ENCODE results near the gene PTDSS2. TPM values are rescaled to one million over a fixed set of nuclear protein-coding genes. Genes with fewer than 3 reads are reported as not detected.
A peak's percentile ranks its signal among the peaks of the same experiment; 100 is the strongest.

PTDSS2 gene
- total and polyA plus RNA-seq, 2 of the 13 experiments (the other 11 are each of a cell fraction or from before 2014, with no cell fraction given) = 21.7 to 26.4 TPM

GRCh38 chr11:429391-429790, 20.7 kb upstream of the PTDSS2 start:
- ATAC-seq (no peak), DNase-seq (ENCODE audit: low spot score) (no peak), FAIRE-seq (no peak)
- TF ChIP-seq CHD2 (IDR thresholded peaks at IDR 0.05; ENCODE audit: low read depth, low read length) = no peak
- Histone ChIP-seq H3K27me3 (ENCODE audit: control insufficient read depth in 1 of 2, insufficient read depth in 2 of 2, low read length in 2 of 2) (no peaks in the 10 kb centered on the region), H3K79me2 (ENCODE audit: insufficient read depth, low read length) (no peaks in the 10 kb centered on the region), H3K9me3 (ENCODE audit: low read length) (no peaks in the 10 kb centered on the region), H3K4me1 (ENCODE audit: insufficient read depth, low read length) (no peaks in the 10 kb centered on the region), H2AFZ (ENCODE audit: low read length) (no peak overlapping the region), H3K36me3 (replicated peaks in 1 of 2; ENCODE audit: control insufficient read depth in 1 of 2, insufficient read depth in 2 of 2, low read length in 2 of 2) (no peaks in the 10 kb centered on the region), H4K20me1 (ENCODE audit: insufficient read depth, low read length) (no peaks in the 10 kb centered on the region), H3K4me3 (replicated peaks in 1 of 3; ENCODE audit: insufficient read depth in 1 of 3, low read depth in 2 of 3, low read length in 3 of 3) (no peak overlapping the region), H3K27ac (ENCODE audit: extremely low read length, insufficient read depth, low read length) (no peak overlapping the region), H3K9ac (ENCODE audit: insufficient read depth, low read depth, low read length) (no peak overlapping the region), H3K4me2 (ENCODE audit: low read depth, low read length) (no peak overlapping the region)
- POLR2A ChIA-PET = no interaction called here
- BruUV-seq (replicated peaks) = no TSS peak
- intact Hi-C loops (cut with micrococcal nuclease; ENCODE audit: unreplicated experiment) (no loop called here), in situ Hi-C loops (cut with HindIII; ENCODE audit: extremely low pct_ligation_motif_present, low pct_unique_long_range_greater_than_20kb) (no loop called here)
- over 99% methylated on average over 17 of the region's 27 CpGs for WGBS (ENCODE audit: low lambda C conversion rate)
- CTCF ChIA-PET (ENCODE audit: low intra/inter-chr PET ratio, low total read pairs) = no interaction called here

DNA sequence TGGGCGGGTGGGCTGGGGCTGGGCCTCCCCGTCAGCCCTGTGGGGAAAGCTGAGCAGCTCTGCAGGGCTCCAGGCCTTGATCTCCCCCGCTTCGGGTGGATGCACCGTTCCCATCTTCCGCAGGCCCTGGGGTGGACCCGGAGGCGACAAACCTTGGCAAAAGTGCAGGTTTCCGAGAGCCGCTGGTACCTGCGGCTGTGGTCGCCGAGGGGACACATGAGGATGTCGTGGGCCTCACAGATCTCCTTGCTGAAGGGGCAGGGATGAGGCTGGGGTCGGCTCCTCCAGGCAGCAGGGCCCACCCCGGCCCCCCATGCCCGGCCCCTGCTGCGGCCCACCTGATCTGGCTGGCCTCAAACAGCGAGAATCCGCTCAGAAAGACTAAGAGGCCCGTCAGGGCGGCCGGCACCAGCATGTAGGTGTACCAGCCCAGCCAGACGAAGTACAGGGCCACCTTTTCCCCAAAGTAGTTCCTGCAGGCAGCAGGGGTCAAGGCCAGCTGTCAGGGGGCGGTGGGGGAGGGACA, 20.1 kb upstream of the PTDSS2 start:
- CTCF ChIA-PET (ENCODE audit: low intra/inter-chr PET ratio, low total read pairs) = no interaction called here
- DNase-seq (ENCODE audit: low spot score) (no peak), FAIRE-seq (no peak), ATAC-seq (peak; percentile 29)
- Histone ChIP-seq H3K9me3 (ENCODE audit: low read length) (no peaks in the 10 kb centered on the region), H3K4me3 (replicated peaks in 1 of 3; ENCODE audit: insufficient read depth in 1 of 3, low read depth in 2 of 3, low read length in 3 of 3) (no peak overlapping the region), H3K4me1 (ENCODE audit: insufficient read depth, low read length) (no peaks in the 10 kb centered on the region), H2AFZ (ENCODE audit: low read length) (no peak overlapping the region), H3K4me2 (ENCODE audit: low read depth, low read length) (no peak overlapping the region), H3K27me3 (ENCODE audit: control insufficient read depth in 1 of 2, insufficient read depth in 2 of 2, low read length in 2 of 2) (no peaks in the 10 kb centered on the region), H3K79me2 (ENCODE audit: insufficient read depth, low read length) (no peaks in the 10 kb centered on the region), H3K36me3 (replicated peaks in 1 of 2; ENCODE audit: control insufficient read depth in 1 of 2, insufficient read depth in 2 of 2, low read length in 2 of 2) (no peaks in the 10 kb centered on the region), H3K9ac (ENCODE audit: insufficient read depth, low read depth, low read length) (no peak overlapping the region), H4K20me1 (ENCODE audit: insufficient read depth, low read length) (no peaks in the 10 kb centered on the region), H3K27ac (ENCODE audit: extremely low read length, insufficient read depth, low read length) (no peak overlapping the region)
- intact Hi-C loops (cut with micrococcal nuclease; ENCODE audit: unreplicated experiment) (no loop called here), in situ Hi-C loops (cut with HindIII; ENCODE audit: extremely low pct_ligation_motif_present, low pct_unique_long_range_greater_than_20kb) (no loop called here)
- WGBS (ENCODE audit: low lambda C conversion rate) = 73% methylated on average over 18 of the region's 25 CpGs
- POLR2A ChIA-PET = no interaction called here
- TF ChIP-seq, protein P1, sequence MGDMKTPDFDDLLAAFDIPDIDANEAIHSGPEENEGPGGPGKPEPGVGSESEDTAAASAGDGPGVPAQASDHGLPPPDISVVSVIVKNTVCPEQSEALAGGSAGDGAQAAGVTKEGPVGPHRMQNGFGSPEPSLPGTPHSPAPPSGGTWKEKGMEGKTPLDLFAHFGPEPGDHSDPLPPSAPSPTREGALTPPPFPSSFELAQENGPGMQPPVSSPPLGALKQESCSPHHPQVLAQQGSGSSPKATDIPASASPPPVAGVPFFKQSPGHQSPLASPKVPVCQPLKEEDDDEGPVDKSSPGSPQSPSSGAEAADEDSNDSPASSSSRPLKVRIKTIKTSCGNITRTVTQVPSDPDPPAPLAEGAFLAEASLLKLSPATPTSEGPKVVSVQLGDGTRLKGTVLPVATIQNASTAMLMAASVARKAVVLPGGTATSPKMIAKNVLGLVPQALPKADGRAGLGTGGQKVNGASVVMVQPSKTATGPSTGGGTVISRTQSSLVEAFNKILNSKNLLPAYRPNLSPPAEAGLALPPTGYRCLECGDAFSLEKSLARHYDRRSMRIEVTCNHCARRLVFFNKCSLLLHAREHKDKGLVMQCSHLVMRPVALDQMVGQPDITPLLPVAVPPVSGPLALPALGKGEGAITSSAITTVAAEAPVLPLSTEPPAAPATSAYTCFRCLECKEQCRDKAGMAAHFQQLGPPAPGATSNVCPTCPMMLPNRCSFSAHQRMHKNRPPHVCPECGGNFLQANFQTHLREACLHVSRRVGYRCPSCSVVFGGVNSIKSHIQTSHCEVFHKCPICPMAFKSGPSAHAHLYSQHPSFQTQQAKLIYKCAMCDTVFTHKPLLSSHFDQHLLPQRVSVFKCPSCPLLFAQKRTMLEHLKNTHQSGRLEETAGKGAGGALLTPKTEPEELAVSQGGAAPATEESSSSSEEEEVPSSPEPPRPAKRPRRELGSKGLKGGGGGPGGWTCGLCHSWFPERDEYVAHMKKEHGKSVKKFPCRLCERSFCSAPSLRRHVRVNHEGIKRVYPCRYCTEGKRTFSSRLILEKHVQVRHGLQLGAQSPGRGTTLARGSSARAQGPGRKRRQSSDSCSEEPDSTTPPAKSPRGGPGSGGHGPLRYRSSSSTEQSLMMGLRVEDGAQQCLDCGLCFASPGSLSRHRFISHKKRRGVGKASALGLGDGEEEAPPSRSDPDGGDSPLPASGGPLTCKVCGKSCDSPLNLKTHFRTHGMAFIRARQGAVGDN (CRISPR knock-in tag; IDR thresholded peaks at IDR 0.05) = peak; percentile 41
- TF ChIP-seq XBP1 (CRISPR knock-in tag; IDR thresholded peaks at IDR 0.05) = no peak
- no peak for TF ChIP-seq RCOR2 (CRISPR knock-in tag; IDR thresholded peaks at IDR 0.05)
- 0 out of 2 replicates have a peak, but pooled peaks have one; percentile 21 for TF ChIP-seq NR2C2 (CRISPR knock-in tag; IDR thresholded peaks at IDR 0.05; ENCODE audit: borderline replicate concordance)
- peak; percentile 70 for TF ChIP-seq NR2F6 (IDR thresholded peaks at IDR 0.05)
- peak; percentile 62; the same call in 1 of the 2 replicates for TF ChIP-seq NR2F6 (CRISPR knock-in tag; IDR thresholded peaks at IDR 0.05)
- no TSS peak for BruUV-seq (replicated peaks)
